Embryonic facial prominence (tissue), 1 donor: ENCODE data around the gene TBATA.

Experiments used
- DNase-seq: peaks from one replicate; pipeline ENCODE4 v3.0.0-alpha.2; 2016; ENCODE audit errors: extremely low spot score

TBATA gene

DNA sequence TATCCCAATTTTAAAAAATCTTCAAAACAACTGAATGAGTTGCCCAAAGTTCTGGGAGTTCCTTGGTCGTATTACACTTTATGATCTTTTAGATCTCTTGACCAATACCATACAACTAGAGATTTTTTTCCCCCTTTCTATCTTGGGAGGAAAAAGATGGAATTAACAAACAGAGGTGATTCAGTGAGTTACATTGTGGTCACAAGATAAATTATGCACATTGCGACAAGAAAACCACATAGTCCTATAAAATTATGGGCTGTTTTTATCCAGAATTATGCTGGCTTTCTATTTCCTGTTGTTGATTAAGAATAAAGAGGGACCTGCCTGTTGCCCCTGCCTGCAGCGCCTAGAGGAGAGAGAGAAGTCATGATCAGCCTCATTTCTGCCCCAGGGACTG, 22.4 kb upstream of the TBATA start:
- DNase-seq, result no peak

DNA sequence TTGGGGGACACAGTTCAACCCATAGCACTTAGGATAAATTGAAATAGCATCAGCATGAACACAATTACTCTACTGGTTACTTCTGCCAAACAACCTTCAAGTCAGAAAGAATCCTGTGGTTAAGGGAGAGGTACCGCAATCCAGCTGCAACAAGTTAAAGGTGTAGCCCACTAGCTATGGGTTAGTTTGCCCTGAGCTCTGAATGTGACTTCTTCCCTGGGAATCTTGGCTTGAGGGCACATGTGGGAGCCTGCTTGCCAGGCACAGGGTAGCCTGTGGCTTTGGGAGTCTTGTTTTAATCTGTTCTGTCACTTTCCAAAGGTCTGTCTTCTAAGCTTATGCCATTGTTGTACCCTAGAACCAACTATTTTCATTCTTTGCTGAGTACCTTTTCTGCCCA, 21.7 kb upstream of the TBATA start:
- DNase-seq, result no peak

DNA sequence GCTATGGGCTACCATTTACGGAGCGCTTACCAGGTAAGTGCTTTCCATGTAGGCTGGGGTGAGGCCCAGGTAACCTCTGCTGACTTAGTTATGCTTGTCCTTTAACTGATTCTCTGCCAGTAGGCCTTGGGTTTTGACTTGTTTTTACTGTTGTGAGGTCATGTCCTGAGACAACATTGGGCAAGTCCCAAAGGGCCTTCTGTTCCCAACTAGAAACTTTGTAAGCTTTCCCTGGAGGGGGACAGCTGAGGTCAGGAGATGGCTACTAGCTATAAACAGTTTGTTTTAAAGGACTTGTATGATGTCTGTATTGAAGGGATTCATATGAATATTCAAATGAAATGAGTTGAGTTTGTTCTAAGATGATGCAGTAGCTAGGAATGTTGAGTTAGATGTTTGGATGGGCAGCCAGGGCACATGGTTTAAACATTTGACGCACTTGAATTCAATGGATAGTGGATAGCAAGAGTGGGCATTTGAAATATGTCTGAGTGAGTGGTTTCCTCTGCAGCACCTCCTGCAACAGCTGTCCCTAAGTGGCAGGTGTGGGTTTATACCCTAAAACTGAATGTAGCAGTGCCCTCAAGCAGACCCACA, 20.5 kb upstream of the TBATA start:
- no peak for DNase-seq

DNA sequence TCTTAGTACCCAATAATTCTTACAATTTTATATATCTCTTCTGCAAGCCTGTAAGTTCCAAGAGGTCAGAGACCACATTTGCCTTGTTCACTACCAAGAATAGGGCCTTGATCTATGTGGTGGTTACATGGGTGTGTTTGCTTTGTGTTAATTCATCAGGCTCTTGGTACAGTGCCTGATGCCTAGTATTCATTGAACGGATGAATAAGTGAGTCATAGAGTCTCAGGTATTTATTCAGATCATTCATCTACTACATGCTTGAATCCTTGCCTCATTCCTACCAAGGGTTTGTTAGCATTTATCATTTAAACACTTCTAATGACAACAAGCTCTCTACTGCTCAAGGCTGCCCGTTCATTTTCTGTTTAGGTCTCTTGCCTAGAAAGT, 19.2 kb upstream of the TBATA start:
- no peak for DNase-seq

DNA sequence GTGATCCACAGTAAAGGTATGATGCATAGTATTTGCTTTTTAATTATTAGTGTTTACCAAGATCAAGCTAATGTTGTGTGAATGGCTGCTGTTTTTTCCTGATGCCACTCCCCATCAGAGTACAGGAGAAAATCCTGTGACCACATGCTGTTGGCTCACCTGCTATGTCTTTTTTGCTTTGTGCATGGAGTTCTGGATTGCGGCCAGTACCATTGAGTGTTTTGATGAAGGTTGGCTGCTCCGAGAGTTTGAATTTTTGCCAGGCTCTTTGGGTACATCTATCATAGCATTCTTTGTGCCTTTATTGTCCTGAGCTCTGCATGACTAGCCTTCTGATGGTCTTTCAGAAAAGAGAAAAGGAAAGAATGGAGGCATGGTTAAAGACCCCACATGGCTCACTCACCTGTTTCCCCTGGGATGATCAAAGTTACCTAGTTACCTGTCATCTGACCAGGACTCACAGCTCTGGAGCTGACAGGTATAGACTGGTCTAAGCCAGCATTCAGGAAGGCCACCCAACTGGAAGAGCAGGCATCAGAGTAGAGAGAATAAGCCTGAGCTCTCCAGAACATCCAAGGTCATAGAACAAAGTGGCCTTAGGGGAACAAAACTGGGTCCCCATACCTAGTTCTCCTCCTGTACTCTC, 18.7 kb upstream of the TBATA start:
- DNase-seq, result no peak

DNA sequence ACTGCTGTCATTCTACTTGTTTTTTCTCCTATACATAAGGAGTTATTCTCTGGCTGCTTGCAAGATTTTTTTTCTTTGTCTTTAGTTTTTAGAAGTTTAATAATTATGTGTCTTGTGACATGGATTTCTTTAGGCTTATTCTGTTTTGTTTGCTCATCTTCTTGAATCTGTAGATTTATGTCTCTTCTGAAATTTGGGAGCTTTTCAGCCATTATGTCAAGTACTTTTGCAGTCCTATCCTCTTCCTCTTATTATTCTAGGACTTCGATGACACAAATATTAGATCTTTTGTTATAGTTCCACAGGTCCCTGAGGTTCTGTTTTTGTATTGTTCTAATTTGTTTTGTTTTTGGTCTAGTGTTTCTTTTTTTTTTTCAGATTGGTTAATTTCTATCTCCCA, 16.7 kb upstream of the TBATA start:
- DNase-seq, result no peak

DNA sequence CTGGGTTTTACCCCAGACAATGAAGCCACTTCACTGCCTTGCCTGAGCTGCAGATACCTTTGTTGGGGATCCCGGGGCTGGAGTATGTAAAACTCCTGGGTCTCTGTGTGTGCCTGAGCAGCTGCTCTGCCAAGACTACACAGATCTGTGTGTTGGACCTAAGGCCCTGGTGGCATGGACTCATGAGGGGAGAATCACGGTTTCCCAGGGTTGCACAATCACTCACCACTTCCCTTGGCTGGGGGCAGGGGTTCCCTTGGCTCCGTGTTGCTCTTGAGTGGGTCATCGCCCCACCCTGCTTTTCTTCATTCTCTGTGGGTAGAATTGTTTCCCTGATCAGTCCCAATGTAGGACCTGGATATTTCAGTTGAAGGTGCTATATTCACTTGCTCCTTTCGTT, 13.9 kb upstream of the TBATA start:
- DNase-seq, result no peak

DNA sequence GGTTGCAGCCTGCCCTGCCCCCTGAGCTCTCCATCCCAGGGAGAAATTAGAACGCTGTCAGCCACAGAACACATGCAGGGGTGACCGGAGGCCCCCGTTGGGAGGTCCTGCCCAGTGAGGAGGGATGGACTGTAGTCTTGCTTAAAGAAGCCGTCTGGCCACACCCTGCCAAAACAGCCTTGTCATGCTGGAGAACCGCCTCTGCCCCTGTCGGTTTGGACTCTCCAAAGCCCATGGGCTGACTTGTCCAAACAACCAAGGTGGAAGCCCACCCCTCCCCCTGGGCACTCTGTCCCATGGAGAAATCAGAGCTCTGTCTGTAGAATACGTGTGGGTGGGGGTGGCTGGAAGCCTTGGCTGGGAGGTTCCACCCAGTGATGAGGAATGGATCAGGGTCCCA, 12.7 kb upstream of the TBATA start:
- DNase-seq, result no peak

DNA sequence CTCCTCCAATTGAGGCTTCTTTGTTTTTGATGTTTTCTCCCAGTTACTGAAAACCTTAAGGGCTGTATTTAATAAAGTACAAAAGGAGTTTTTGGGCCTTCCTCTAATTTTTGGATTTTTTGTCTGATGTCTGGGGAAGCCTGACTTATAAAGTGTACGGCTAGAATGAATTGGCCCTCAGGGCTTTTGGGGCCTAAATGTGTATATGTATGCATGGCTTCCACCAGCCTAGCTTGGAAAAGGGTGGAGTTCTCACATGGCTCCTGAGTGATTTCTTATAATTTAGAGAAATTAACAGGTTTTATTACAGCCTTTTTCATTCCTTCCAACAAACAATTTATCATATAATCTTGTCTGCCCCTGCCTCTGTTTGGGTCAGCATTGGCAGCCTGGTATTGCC, 10.4 kb upstream of the TBATA start:
- no peak for DNase-seq

DNA sequence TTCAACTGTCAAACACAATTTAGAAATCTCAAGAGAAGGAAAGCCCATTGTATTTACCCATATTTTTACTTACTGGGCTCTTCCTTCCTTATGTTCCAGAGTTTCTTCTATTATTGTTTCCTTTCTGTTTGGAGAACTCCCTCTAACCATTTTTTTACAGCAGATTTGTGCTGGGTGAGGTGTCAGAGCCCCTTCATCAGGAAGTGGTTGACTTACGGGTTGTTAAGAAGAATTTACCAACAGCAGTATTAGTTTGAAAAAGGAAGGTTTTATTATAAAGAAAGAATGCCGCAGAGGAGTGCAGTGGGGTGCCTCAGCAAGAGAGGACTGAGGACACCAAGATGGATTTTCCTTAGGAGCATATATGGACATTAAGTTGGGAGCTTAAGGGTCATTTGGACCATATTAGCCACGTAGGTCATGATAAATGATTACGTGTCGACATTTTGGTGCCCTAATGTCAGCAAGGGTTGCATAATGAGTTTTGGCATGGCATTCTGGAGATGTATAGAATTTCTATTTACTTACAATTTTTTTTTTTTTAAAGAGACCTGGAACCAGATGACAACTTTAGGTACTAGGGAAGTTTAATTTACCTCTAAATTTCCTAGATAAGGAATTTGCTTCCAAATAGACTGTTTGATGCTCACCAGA, 6.3 kb upstream of the TBATA start:
- DNase-seq, result no peak

DNA sequence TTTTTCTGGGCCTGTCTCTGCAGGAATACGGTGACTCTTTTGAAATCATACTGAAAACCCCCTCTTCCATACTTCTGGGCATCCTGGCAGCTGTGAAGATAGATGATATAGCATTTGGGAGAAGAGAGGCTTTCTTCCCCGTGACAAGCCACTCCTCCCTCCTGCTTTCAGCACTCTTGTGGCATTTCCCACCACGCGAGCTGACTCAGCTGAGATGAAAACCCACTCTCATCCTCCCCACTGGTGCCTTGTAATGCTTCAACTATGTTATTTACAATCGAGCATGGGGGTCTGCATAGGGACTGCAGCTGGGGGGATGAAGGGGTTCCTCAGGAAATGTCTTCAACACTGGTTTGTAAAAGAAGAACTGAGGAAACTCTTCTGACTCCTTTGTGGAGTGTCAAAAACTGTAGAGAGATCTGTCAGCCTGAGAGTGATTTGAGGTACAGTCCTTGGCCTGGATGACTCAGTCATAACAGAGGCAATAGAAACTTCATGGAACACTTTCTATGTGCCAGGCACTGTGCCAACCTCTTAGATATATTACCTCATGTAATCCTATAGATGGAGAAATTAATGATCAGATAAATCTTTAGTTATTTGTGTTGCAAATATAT, 1.7 kb upstream of the TBATA start:
- no peak for DNase-seq

DNA sequence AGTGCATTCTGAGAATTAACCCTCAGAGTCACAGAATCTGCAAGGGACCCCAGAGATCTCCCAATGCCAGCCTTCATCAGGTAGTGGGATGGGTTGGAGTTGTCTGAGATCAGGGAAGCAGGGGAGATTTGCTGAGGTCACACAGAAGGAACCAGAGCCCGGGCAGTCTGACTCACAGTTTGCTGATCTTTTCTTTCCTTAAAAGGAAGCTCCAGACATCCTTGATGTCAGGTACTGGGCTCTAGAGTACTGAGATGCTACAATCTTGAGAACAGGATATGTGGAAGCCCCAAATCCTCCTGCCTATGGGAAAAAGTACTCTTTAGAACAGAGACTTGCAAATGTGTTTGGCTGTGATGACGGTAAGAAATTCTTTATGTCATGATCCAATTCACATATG, 706 bp downstream of the TBATA start:
- no peak for DNase-seq

DNA sequence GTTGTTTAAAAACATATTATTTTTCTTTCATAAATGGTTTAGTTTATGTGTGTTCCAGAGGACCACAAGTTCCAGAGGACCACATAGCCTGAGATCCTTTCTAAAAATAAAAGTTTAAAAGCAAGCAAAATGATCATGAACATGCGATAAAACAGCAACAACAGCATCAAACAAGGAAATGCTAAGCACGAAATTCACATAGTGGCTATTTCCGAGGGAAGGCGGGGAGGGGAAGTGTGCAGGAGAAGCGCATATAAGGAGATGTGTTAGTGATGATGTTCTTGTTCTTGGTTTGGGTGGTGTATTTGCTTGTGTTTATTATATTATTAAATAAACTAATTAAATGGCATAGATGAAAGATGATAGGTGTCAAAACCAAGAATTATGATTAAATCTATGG, 1.2 kb downstream of the TBATA start:
- DNase-seq, result no peak

DNA sequence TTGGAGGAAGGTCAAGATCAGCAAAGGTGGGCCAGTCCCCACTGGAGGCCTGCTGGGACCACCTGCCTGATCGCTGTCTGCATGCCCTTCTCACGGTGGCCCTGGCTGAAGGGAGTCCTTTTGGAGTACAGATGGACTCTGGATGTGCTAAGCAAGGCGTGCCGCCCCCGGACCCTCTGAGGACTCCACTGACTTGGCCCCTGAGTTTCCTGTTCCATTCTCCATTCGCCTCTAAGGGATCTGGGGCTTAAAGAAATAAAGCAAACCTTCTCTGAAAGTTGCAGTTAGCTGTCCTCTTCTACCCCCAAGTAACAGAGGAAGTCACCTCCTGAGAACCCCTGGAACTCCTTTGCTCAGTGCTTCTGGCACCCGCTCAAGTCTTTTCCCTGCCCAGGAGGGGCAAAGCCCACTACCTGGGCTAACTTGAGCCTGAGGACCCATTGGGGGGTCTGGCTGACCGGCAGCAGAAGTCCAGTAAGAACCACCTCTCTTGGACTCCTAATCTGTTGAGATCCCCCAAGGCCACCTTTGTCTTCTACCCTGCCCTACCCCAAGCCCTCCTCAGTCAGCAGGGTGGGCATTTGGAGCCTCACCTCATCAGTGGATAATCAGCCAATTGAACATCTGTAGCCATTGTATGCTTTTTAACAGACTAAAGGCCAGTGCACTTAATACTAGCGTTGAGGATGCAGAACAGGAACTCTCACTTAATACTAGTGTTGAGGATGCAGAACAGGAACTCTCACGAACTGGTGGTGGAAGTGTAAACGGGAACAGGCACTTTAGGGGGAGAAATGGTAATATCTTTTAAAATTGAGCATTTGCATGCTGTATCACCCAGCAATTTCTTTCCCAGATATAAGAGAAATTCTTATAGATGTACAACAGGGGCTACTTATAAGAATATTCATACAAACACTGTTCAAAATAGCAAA, 2.2 kb downstream of the TBATA start:
- DNase-seq, result no peak

DNA sequence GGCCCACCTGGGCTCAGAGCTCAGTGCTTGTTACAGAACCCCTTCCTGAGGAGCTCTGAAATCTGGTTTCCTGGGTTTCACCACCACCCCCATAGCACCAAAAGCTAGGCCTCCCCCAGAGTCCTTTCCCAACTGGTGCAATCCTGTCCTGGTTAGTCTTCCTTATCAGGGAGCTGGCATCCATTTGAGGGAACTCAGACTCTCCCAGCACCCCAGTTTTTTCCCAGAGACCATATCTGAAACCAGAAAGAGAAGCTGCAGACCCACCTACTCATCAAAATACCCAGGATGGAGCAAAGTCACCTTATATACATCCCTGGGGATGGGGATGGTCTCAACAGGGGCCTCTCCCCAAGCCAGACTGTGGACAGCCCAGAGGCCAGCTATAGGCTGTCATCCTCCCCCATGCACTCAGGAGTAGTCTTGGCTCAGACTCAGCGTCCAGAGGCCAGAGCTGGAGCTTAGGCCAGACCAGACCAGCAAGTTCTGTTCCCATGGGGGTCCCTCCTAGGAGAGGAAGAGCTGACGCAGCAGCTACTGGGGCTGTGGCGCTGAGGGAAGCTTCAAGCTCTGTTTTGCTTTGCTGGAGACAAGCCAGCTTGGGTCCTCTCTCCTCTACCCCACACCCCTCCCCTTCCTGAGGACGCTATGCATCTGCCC, 3.0 kb downstream of the TBATA start:
- no peak for DNase-seq

DNA sequence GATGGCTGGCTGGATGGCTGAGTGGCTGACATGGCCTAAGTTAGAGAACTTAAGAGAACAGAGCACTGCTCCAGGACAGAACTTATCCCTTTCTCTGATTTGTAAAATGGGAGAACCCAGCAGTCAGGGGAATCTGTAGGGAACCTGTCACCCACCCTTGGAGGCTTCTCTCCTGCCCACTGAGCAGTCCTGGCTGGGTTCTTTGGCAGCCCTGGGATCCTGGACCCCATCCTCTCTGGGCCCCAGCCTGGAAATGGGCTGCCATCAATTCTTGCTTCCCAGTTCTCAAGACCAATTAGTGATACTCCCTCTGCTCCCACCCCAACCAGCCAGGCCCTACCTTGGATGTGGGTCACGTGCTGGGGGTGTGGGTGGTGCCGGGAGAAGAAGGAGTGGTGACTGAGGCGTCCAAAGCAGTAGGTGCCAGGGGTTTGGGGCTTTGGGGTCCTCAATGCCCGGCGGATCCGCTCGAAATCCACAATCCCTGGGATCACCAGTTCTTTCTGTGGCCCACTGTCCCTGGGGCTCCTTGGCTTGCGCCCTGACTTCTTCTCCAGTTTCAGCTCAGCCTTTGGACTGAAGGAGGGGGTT, 3.6 kb downstream of the TBATA start:
- no peak for DNase-seq

DNA sequence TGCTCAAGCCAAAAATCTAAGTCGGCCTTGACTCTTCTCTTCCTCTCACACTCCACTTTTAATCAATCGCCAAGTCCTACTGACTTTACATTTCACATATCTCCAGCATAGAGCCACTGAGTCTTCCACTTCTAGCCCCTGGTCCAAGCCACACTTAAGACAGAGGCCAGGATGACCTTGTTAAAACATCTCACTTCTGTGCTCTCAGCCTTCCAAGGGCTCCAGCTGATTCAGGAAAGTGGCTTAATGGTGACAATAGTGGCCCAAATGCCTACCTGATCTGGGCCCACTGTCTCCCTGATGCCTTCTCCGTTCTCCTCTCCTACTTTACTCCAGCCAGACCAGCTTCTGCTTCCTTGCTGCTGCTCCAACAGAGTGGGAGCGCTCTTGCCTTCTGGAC, 4.4 kb downstream of the TBATA start:
- DNase-seq, result no peak

DNA sequence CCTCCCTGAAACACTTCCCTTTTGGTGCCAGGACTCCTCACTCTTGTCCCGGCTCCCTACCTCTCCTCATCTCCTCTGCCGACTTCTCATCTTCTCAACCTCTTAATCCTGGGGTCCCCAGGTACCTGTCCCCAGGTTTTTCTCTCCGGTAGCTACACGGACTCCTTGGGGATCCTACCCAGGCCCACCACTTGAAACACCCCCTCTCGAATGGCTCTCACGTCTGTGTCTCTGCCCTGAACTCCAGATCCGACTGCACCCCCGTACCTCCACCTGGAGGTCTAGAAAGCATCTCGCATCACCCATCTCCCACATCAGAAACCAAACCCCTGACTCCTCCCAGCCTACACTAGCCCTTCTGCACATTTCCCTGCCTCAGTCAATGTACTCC, 4.8 kb downstream of the TBATA start:
- no peak for DNase-seq

DNA sequence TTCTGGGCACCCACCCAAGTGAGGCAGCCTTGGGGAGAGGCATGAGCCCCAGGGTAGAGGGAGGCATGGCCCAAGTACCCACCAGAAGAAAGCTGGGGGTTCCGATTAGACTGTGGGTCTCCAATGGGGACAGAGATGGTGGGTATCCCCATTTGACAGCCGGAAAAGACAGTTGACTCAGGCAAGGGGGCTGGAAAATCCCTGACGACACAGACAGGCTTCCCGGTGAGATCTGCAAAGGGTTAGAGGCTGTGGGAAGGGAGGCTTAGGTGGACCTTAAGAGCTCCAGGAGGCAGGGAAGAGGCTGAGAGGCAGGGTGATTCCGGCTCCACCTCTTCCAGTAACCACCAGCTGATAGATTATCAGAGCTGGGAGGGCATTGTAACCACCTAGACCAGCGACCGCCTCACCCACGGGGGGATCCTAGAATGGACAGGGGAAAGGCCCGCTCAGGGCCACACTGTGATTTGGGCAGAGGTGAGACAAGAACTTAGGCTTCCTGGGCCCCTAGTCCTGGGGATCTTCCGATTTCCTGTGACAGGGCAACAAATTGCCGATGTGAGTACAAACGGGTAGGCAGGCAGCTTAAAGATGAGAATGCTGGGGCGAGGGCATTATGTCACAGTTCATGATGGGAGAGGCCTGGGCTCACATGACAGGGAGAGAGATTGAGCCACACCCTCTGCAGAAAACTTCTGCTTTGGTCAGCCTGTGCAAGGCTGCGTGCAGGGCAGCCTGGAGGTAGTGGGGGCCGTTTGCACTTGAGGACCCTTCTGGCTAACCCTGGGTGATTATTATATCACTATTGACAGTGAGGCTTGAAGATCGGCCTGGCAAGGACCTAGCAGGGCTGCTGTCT, 5.4 kb downstream of the TBATA start:
- DNase-seq, result no peak

DNA sequence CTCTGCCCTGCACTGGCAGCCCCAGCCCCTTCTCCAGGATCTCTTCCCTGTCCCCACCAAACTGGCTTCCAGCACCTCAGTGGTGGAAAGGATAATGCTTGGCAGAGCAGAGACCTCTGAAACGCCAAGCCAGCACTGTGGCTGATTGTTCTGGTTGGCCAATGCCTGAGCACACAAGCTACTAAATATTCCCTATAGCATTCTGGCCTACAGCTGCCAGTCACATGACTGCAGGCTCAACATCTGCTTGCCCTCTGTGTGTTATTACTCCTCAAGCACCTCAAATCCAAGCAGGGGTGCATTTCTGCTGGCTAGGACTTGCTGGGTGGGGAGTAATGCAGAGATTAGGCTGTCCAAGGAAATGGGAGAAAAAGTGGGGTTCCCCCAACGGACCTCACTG, 6.1 kb downstream of the TBATA start:
- no peak for DNase-seq
